C4-2B (cell line): ENCODE data around the gene ME3.

Experiments used
- H3K27ac ChIP-seq: fragments of 450-650 bp; 2 replicates; pipeline ENCODE4 v1.5.1; 2017
- ZFX ChIP-seq: fragments of 450-650 bp; IDR thresholded peaks from 2 replicates; pipeline ENCODE4 v1.6.1; 2017
- TF ChIP-seq, protein P1 (sequence below): fragments of 450-650 bp; conservative IDR thresholded peaks from 2 replicates; pipeline ENCODE4 v1.5.1; 2017; ENCODE audit warnings: mild to moderate bottlenecking

ME3 gene

GRCh38 chr11:86514453-86514852, 158.0 kb downstream of the ME3 start:
- no peak for TF ChIP-seq ZFX
- TF ChIP-seq, protein P1, sequence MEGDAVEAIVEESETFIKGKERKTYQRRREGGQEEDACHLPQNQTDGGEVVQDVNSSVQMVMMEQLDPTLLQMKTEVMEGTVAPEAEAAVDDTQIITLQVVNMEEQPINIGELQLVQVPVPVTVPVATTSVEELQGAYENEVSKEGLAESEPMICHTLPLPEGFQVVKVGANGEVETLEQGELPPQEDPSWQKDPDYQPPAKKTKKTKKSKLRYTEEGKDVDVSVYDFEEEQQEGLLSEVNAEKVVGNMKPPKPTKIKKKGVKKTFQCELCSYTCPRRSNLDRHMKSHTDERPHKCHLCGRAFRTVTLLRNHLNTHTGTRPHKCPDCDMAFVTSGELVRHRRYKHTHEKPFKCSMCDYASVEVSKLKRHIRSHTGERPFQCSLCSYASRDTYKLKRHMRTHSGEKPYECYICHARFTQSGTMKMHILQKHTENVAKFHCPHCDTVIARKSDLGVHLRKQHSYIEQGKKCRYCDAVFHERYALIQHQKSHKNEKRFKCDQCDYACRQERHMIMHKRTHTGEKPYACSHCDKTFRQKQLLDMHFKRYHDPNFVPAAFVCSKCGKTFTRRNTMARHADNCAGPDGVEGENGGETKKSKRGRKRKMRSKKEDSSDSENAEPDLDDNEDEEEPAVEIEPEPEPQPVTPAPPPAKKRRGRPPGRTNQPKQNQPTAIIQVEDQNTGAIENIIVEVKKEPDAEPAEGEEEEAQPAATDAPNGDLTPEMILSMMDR, result no peak
- no peak overlapping the region for H3K27ac ChIP-seq

DNA sequence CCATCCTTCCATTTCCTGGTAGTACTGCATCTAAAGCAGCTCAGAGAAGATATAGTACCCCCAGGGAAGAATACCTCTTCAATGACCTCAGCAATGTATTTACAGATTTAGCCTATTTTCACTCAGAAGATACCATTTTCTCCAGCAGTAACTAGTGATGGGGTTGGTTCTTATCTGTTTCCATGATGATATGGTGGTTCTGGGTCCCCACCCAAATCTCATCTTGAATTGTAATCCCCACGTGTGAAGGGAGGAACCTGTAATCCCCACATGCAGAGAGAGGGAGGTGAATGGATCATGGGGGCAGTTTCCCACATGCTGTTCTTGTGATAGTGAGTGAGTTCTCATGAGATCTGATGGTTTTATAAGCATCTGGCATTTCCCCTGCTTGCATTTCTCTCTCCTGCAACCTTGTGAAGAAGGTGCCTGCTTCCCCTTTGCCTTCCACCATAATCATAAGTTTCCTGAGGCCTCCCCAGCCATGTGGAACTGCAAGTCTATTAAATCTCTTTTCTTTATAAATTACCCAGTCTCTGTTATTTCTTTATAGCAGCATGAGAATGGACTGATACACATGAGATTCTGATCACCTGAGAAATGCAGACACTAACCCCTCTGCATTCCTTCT, 158.6 kb downstream of the ME3 start:
- no peak for TF ChIP-seq ZFX
- TF ChIP-seq, protein P1, result no peak

DNA sequence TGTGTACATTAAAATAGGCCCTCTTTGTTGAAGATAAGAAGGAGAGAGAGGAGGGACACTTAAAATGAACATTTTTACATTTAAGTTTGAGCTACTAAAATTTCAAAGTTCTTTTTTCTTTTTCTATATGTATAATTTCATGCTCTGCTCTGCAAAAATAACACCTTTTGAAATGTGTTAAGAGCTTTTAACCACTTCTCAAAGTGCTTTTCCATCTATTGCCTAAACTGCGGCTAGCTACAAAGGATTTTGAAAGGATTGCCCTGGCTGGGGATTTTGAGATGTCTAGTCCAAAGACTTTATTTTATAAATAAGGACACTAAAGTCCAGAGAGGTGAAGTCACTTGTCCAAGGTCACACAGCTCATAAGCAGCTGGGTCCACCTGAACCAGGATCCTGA, 159.3 kb downstream of the ME3 start:
- TF ChIP-seq, protein P1, result no peak
- no peak for TF ChIP-seq ZFX
- no peak overlapping the region for H3K27ac ChIP-seq

More for the DNA sequence above, 158.6 kb downstream of the ME3 start:
- H3K27ac ChIP-seq, result no peak overlapping the region

DNA sequence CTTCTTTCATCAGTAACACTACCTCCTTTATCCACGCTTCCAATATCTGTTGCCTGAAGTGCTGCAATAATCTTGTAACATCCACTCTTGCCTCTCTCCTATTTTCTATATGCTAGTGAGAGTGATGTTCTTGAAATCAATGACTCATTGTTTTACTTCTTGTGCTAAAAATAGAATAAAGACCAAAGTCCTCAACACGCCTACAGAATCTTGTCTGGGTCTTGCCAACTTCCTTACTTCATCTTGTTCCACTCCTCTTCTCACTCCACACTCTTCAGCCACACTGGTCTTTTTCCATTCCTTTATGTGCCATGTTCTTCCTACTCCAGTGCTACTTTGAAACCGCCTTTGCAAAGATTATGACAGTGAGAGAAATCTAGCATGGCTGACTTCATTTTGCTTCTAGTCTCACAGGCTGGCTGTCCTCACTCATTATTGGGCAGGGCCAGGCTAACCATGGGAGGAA, 161.3 kb downstream of the ME3 start:
- TF ChIP-seq, protein P1, result no peak
- no peak for TF ChIP-seq ZFX
- no peak overlapping the region for H3K27ac ChIP-seq

GRCh38 chr11:86510674-86511073, 161.7 kb downstream of the ME3 start:
- no peak overlapping the region for H3K27ac ChIP-seq
- no peak for TF ChIP-seq ZFX
- TF ChIP-seq, protein P1, result no peak

- no peak overlapping the region for H3K27ac ChIP-seq
- TF ChIP-seq ZFX, result no peak
- TF ChIP-seq, protein P1, result no peak
Measured at GRCh38 chr11:86510097-86510496, 162.3 kb downstream of the ME3 start.

- TF ChIP-seq ZFX, result no peak
- TF ChIP-seq, protein P1, result no peak
- H3K27ac ChIP-seq, result no peak overlapping the region
Measured at GRCh38 chr11:86509588-86509974, 162.8 kb downstream of the ME3 start.
